ENCODE measurements around the gene ILKAP. TPM values are rescaled to one million over a fixed set of nuclear protein-coding genes. Genes with fewer than 3 reads are reported as not detected.
"Not testable (repeated sequence)": the region's sequence is repeated elsewhere in the genome, so short reads cannot be mapped to it uniquely, and the experiment has no call there.

The ILKAP gene
- total and polyA plus RNA-seq, 7 experiments from 2014 or later: 40.6 to 126 (median 88.4) TPM

- Histone ChIP-seq H3K9me3 (ENCODE audit: control insufficient read depth in 2 of 3, low read length in 3 of 3) (no peaks in the 10 kb centered on the region), H3K27ac (ENCODE audit: low read depth, low read length) (no peak overlapping the region), H3K4me1 (ENCODE audit: control insufficient read depth in 2 of 2, insufficient read depth in 2 of 2, low read length in 2 of 2) (no peaks in the 10 kb centered on the region), H3K36me3 (ENCODE audit: control insufficient read depth in 2 of 3, insufficient read depth in 3 of 3, low read length in 3 of 3) (peaks cover 15 to 94% (median 25%) of the 10 kb centered on the region in 3 experiments), H3K27me3 (ENCODE audit: control insufficient read depth in 2 of 2, insufficient read depth in 2 of 2, low read length in 2 of 2) (no peaks in the 10 kb centered on the region), H3K4me3 (ENCODE audit: low read length) (no peak overlapping the region)
- H3K4me3 Mint-ChIP-seq: no peak overlapping the region
- no peaks in the 10 kb centered on the region for H3K9me3 Mint-ChIP-seq
- no peaks in the 10 kb centered on the region for H3K27me3 Mint-ChIP-seq
- intact Hi-C loops (cut with micrococcal nuclease): loop anchor here in 1 of 2 donors (10.0 kb wide), 2 partner anchors 209 to 319 kb away; partner anchors contain the start of genes RAMP1 and UBE2F
- ATAC-seq (no peak), DNase-seq (no peak)
- H3K27ac Mint-ChIP-seq: peak overlapping the region in 3 of 9 donors; percentile 8 to 62 (median 47)
- ChIA-PET CTCF (no interaction called here), POLR2A (no interaction called here)
- H3K36me3 Mint-ChIP-seq: peaks cover 15 to 55% (median 23%) of the 10 kb centered on the region in 5 donors
- peaks cover 0 to 3% (median 0%) of the 10 kb centered on the region in 7 donors for H3K4me1 Mint-ChIP-seq
Observed at GRCh38 chr2:238173692-238174091, 29.8 kb downstream of the ILKAP start.

GRCh38 chr2:238172439-238172838 lies 31.1 kb downstream of the ILKAP start:
- H3K36me3 Mint-ChIP-seq: peaks cover 12 to 52% (median 23%) of the 10 kb centered on the region in 5 donors
- Histone ChIP-seq H3K36me3 (ENCODE audit: control insufficient read depth in 2 of 3, insufficient read depth in 3 of 3, low read length in 3 of 3) (peaks cover 6 to 91% (median 25%) of the 10 kb centered on the region in 3 experiments), H3K27ac (ENCODE audit: low read depth, low read length) (no peak overlapping the region), H3K4me3 (ENCODE audit: low read length) (no peak overlapping the region), H3K4me1 (ENCODE audit: control insufficient read depth in 2 of 2, insufficient read depth in 2 of 2, low read length in 2 of 2) (no peaks in the 10 kb centered on the region), H3K9me3 (ENCODE audit: control insufficient read depth in 2 of 3, low read length in 3 of 3) (no peaks in the 10 kb centered on the region), H3K27me3 (ENCODE audit: control insufficient read depth in 2 of 2, insufficient read depth in 2 of 2, low read length in 2 of 2) (no peaks in the 10 kb centered on the region)
- ATAC-seq: no peak
- ChIA-PET CTCF (no interaction called here), POLR2A (no interaction called here)
- intact Hi-C loops (cut with micrococcal nuclease): loop anchor here in 1 of 2 donors (10.0 kb wide), 2 partner anchors 208 to 318 kb away; partner anchors contain the start of genes RAMP1 and UBE2F
- no peaks in the 10 kb centered on the region for H3K9me3 Mint-ChIP-seq
- DNase-seq: no peak
- no peaks in the 10 kb centered on the region for H3K27me3 Mint-ChIP-seq
- peak overlapping the region in 1 of 9 donors; percentile 16 for H3K27ac Mint-ChIP-seq
- peaks cover 0 to 3% (median 0%) of the 10 kb centered on the region in 7 donors for H3K4me1 Mint-ChIP-seq
- H3K4me3 Mint-ChIP-seq: no peak overlapping the region

- H3K4me1 Mint-ChIP-seq: peaks cover 0 to 3% (median 0%) of the 10 kb centered on the region in 7 donors
- no peaks in the 10 kb centered on the region for H3K9me3 ChIP-seq (ENCODE audit: control insufficient read depth in 2 of 3, low read length in 3 of 3)
- no peaks in the 10 kb centered on the region for H3K9me3 Mint-ChIP-seq
- H3K4me3 ChIP-seq (ENCODE audit: low read length): no peak overlapping the region
- no peaks in the 10 kb centered on the region for H3K27me3 ChIP-seq (ENCODE audit: control insufficient read depth in 2 of 2, insufficient read depth in 2 of 2, low read length in 2 of 2)
- no peak overlapping the region for H3K4me3 Mint-ChIP-seq
- H3K36me3 Mint-ChIP-seq: peaks cover 7 to 45% (median 22%) of the 10 kb centered on the region in 5 donors
- ATAC-seq (no peak), DNase-seq (no peak)
- intact Hi-C loops (cut with micrococcal nuclease): loop anchor here in 1 of 2 donors (10.0 kb wide), 2 partner anchors 207 to 317 kb away; partner anchors contain the start of genes RAMP1 and UBE2F
- H3K27ac Mint-ChIP-seq: no peak overlapping the region
- CTCF ChIA-PET: interaction anchor here (0.6 kb wide), 1 partner anchor 39 kb away, joined by 5 read pairs; no protein-coding TSS in a partner anchor
- H3K36me3 ChIP-seq (ENCODE audit: control insufficient read depth in 2 of 3, insufficient read depth in 3 of 3, low read length in 3 of 3): peaks cover 5 to 83% (median 25%) of the 10 kb centered on the region in 3 experiments
- POLR2A ChIA-PET: no interaction called here
- no peaks in the 10 kb centered on the region for H3K27me3 Mint-ChIP-seq
- H3K4me1 ChIP-seq (ENCODE audit: control insufficient read depth in 2 of 2, insufficient read depth in 2 of 2, low read length in 2 of 2): no peaks in the 10 kb centered on the region
- no peak overlapping the region for H3K27ac ChIP-seq (ENCODE audit: low read depth, low read length)
Observed at GRCh38 chr2:238171575-238172187, 31.8 kb downstream of the ILKAP start.

GRCh38 chr2:238171072-238171431 lies 32.4 kb downstream of the ILKAP start:
- H3K27ac ChIP-seq (ENCODE audit: low read depth, low read length); H3K4me1 ChIP-seq (ENCODE audit: control insufficient read depth in 2 of 2, insufficient read depth in 2 of 2, low read length in 2 of 2); H3K27me3 Mint-ChIP-seq; POLR2A ChIA-PET; CTCF ChIA-PET; H3K27ac Mint-ChIP-seq; H3K27me3 ChIP-seq (ENCODE audit: control insufficient read depth in 2 of 2, insufficient read depth in 2 of 2, low read length in 2 of 2); H3K9me3 ChIP-seq (ENCODE audit: control insufficient read depth in 2 of 3, low read length in 3 of 3); H3K9me3 Mint-ChIP-seq; H3K4me1 Mint-ChIP-seq; ATAC-seq; DNase-seq; H3K4me3 Mint-ChIP-seq; H3K4me3 ChIP-seq (ENCODE audit: low read length): not testable (repeated sequence)
- peaks cover 3 to 40% (median 18%) of the 10 kb centered on the region in 5 donors for H3K36me3 Mint-ChIP-seq
- intact Hi-C loops (cut with micrococcal nuclease): loop anchor here in 1 of 2 donors (10.0 kb wide), 2 partner anchors 206 to 316 kb away; partner anchors contain the start of genes RAMP1 and UBE2F
- H3K36me3 ChIP-seq (ENCODE audit: control insufficient read depth in 2 of 3, insufficient read depth in 3 of 3, low read length in 3 of 3): peaks cover 5 to 79% (median 25%) of the 10 kb centered on the region in 3 experiments

GRCh38 chr2:238170386-238171071 lies 33.0 kb downstream of the ILKAP start:
- Histone ChIP-seq H3K27me3 (ENCODE audit: control insufficient read depth in 2 of 2, insufficient read depth in 2 of 2, low read length in 2 of 2) (no peaks in the 10 kb centered on the region), H3K9me3 (ENCODE audit: control insufficient read depth in 2 of 3, low read length in 3 of 3) (no peaks in the 10 kb centered on the region), H3K36me3 (ENCODE audit: control insufficient read depth in 2 of 3, insufficient read depth in 3 of 3, low read length in 3 of 3) (peaks cover 5 to 76% (median 20%) of the 10 kb centered on the region in 3 experiments), H3K27ac (ENCODE audit: low read depth, low read length) (no peak overlapping the region), H3K4me1 (ENCODE audit: control insufficient read depth in 2 of 2, insufficient read depth in 2 of 2, low read length in 2 of 2) (no peaks in the 10 kb centered on the region), H3K4me3 (ENCODE audit: low read length) (no peak overlapping the region)
- POLR2A ChIA-PET: no interaction called here
- DNase-seq: no peak
- intact Hi-C loops (cut with micrococcal nuclease): loop anchor here in 1 of 2 donors (10.0 kb wide), 2 partner anchors 206 to 316 kb away; partner anchors contain the start of genes RAMP1 and UBE2F
- no peaks in the 10 kb centered on the region for H3K27me3 Mint-ChIP-seq
- H3K4me1 Mint-ChIP-seq: peaks cover 0 to 3% (median 0%) of the 10 kb centered on the region in 7 donors
- no peaks in the 10 kb centered on the region for H3K9me3 Mint-ChIP-seq
- peak overlapping the region in 1 of 9 donors; percentile 29 for H3K27ac Mint-ChIP-seq
- no peak overlapping the region for H3K4me3 Mint-ChIP-seq
- CTCF ChIA-PET: no interaction called here
- ATAC-seq: no peak
- H3K36me3 Mint-ChIP-seq: peaks cover 3 to 40% (median 18%) of the 10 kb centered on the region in 5 donors

GRCh38 chr2:238169708-238170251 lies 33.7 kb downstream of the ILKAP start:
- Mint-ChIP-seq H3K4me3 (no peak overlapping the region), H3K9me3 (no peaks in the 10 kb centered on the region), H3K4me1 (peaks cover 0 to 7% (median 0%) of the 10 kb centered on the region in 7 donors), H3K27ac (no peak overlapping the region), H3K27me3 (peaks cover 4 to 7% (median 7%) of the 10 kb centered on the region in 5 donors), H3K36me3 (peaks cover 3 to 40% (median 18%) of the 10 kb centered on the region in 5 donors)
- ChIA-PET POLR2A (no interaction called here), CTCF (no interaction called here)
- H3K36me3 ChIP-seq (ENCODE audit: control insufficient read depth in 2 of 3, insufficient read depth in 3 of 3, low read length in 3 of 3): peaks cover 5 to 68% (median 15%) of the 10 kb centered on the region in 3 experiments
- no peak overlapping the region for H3K4me3 ChIP-seq (ENCODE audit: low read length)
- no peaks in the 10 kb centered on the region for H3K27me3 ChIP-seq (ENCODE audit: control insufficient read depth in 2 of 2, insufficient read depth in 2 of 2, low read length in 2 of 2)
- intact Hi-C loops (cut with micrococcal nuclease): loop anchor here in 1 of 2 donors (10.0 kb wide), 2 partner anchors 205 to 315 kb away; partner anchors contain the start of genes RAMP1 and UBE2F
- DNase-seq (no peak), ATAC-seq (no peak)
- H3K9me3 ChIP-seq (ENCODE audit: control insufficient read depth in 2 of 3, low read length in 3 of 3): no peaks in the 10 kb centered on the region
- no peak overlapping the region for H3K27ac ChIP-seq (ENCODE audit: low read depth, low read length)
- no peaks in the 10 kb centered on the region for H3K4me1 ChIP-seq (ENCODE audit: control insufficient read depth in 2 of 2, insufficient read depth in 2 of 2, low read length in 2 of 2)
